ENCODE measurements around the gene ELMO1. TPM values are rescaled to one million over a fixed set of nuclear protein-coding genes. Genes with fewer than 3 reads are reported as not detected.

The ELMO1 gene
- polyA plus RNA-seq, 2 of the 4 experiments (the other 2 are of a cell fraction), result 2.3 to 6.1 TPM

GRCh38 chr7:36971515-36972139 is 477.0 kb downstream of the ELMO1 start:
- 0 out of 5 replicates have a peak, but pooled peaks of 1 of the 2 experiments have one; percentile 17 for TF ChIP-seq EP300 (IDR thresholded peaks at IDR 0.05)
- TF ChIP-seq HES2 (IDR thresholded peaks at IDR 0.05), result no peak
- WGBS (ENCODE audit: missing lambda C conversion rate), result 28% methylated on average over 9 of the region's 9 CpGs
- DNase-seq (ENCODE audit: low read depth in 1 of 2, low spot score in 1 of 2), result peak in 1 of 2 experiments; percentile 26
- Histone ChIP-seq H3K9me3 (no peaks in the 10 kb centered on the region), H3K4me2 (peak overlapping the region; percentile 47), H3K4me1 (peaks cover 10% of the 10 kb centered on the region), H3K27ac (0 out of 6 replicates have a peak overlapping the region, but pooled peaks of 1 of the 2 experiments have one; percentile 16), H3K4me3 (no peak overlapping the region)
- no peak for ATAC-seq
- POLR2A ChIA-PET, result no interaction called here
- CTCF ChIA-PET, result interaction anchor here (0.8 to 3.8 kb wide), 5 partner anchors 9 to 531 kb away, joined by 3 to 24 read pairs (median 4); no protein-coding TSS in a partner anchor
- no peak for FAIRE-seq

GRCh38 chr7:36970551-36971514 is 477.8 kb downstream of the ELMO1 start:
- no peak for FAIRE-seq
- CTCF ChIA-PET, result interaction anchor here (0.8 to 3.8 kb wide), 8 partner anchors 10 to 530 kb away, joined by 3 to 24 read pairs (median 4); no protein-coding TSS in a partner anchor
- WGBS (ENCODE audit: missing lambda C conversion rate), result 75% methylated on average over 5 of the region's 5 CpGs
- no peaks in the 10 kb centered on the region for H3K9me3 ChIP-seq
- H3K4me3 ChIP-seq, result no peak overlapping the region
- peaks cover 10% of the 10 kb centered on the region for H3K4me1 ChIP-seq
- POLR2A ChIA-PET, result no interaction called here
- peak overlapping the region; percentile 47 for H3K4me2 ChIP-seq
- no peak for ATAC-seq
- TF ChIP-seq MYC (IDR thresholded peaks at IDR 0.05; ENCODE audit: borderline replicate concordance, low read length), result no peak
- TF ChIP-seq HES2 (IDR thresholded peaks at IDR 0.05), result no peak
- no peak for TF ChIP-seq SMC3 (IDR thresholded peaks at IDR 0.05)
- TF ChIP-seq PHF8 (IDR thresholded peaks at IDR 0.05; ENCODE audit: borderline replicate concordance, low read depth), result no peak
- TF ChIP-seq POLR2AphosphoS2 (conservative IDR thresholded peaks at IDR 0.05; ENCODE audit: low read length), result no peak
- TF ChIP-seq HOXB13 (CRISPR knock-in tag; IDR thresholded peaks at IDR 0.05; ENCODE audit: low read depth), result no peak
- TF ChIP-seq HOXB5 (CRISPR knock-in tag; IDR thresholded peaks at IDR 0.05), result no peak
- no peak for TF ChIP-seq FOXS1 (CRISPR knock-in tag; IDR thresholded peaks at IDR 0.05)
- TF ChIP-seq FOSB (CRISPR knock-in tag; IDR thresholded peaks at IDR 0.05), result no peak
- H3K27ac ChIP-seq, result peak overlapping the region in 1 of 2 experiments; percentile 11; a peak in 1 of 6 replicates
- DNase-seq (ENCODE audit: low read depth in 1 of 2, low spot score in 1 of 2), result no peak

GRCh38 chr7:36969376-36969775 is 479.3 kb downstream of the ELMO1 start:
- no peak for FAIRE-seq
- no peak overlapping the region for H3K27ac ChIP-seq
- no peak for DNase-seq (ENCODE audit: low read depth in 1 of 2, low spot score in 1 of 2)
- no peak overlapping the region for H3K4me2 ChIP-seq
- ChIA-PET CTCF (interaction anchor here (1.1 to 3.3 kb wide), 5 partner anchors 10 to 482 kb away, joined by 3 to 114 read pairs (median 15); no protein-coding TSS in a partner anchor), POLR2A (no interaction called here)
- no peak for ATAC-seq
- no peak for TF ChIP-seq HOXA7 (CRISPR knock-in tag; IDR thresholded peaks at IDR 0.05)
- no peak for TF ChIP-seq GATA3 (IDR thresholded peaks at IDR 0.05; ENCODE audit: borderline replicate concordance)
- no peak for TF ChIP-seq E2F6 (IDR thresholded peaks at IDR 0.05; ENCODE audit: borderline replicate concordance, low read depth)
- no peak for TF ChIP-seq MAX (IDR thresholded peaks at IDR 0.05)
- TF ChIP-seq PHF8 (IDR thresholded peaks at IDR 0.05; ENCODE audit: borderline replicate concordance, low read depth), result no peak
- no peak for TF ChIP-seq EHF (CRISPR knock-in tag; IDR thresholded peaks at IDR 0.05)
- no peak for TF ChIP-seq ZNF302 (CRISPR knock-in tag; IDR thresholded peaks at IDR 0.05)
- TF ChIP-seq FOSB (CRISPR knock-in tag; IDR thresholded peaks at IDR 0.05), result no peak
- no peak for TF ChIP-seq MAZ (IDR thresholded peaks at IDR 0.05; ENCODE audit: borderline replicate concordance, low read depth, low read length)
- TF ChIP-seq JUN (IDR thresholded peaks at IDR 0.05), result no peak
- TF ChIP-seq MAFK (IDR thresholded peaks at IDR 0.05; ENCODE audit: partially characterized antibody), result no peak
- TF ChIP-seq CBX2 (IDR thresholded peaks at IDR 0.05; ENCODE audit: borderline replicate concordance, low read depth), result no peak
- TF ChIP-seq NPAS2 (CRISPR knock-in tag; IDR thresholded peaks at IDR 0.05; ENCODE audit: borderline replicate concordance), result no peak
- TF ChIP-seq CHD4 (IDR thresholded peaks at IDR 0.05; ENCODE audit: borderline replicate concordance), result no peak
- H3K4me1 ChIP-seq, result peaks cover 10% of the 10 kb centered on the region
- no peak overlapping the region for H3K4me3 ChIP-seq
- H3K9me3 ChIP-seq, result no peaks in the 10 kb centered on the region

Measured in A549 (cell line).